ENCODE results near the gene CTU1. TPM values are rescaled to one million over a fixed set of nuclear protein-coding genes. Genes with fewer than 3 reads are reported as not detected.

The CTU1 gene
- total and polyA plus RNA-seq, 10 donors, result 1.1 to 8.2 (median 6.0) TPM

- peaks cover 0 to 18% (median 0%) of the 10 kb centered on the region in 7 donors for H3K27me3 ChIP-seq (replicated peaks in 1 of 7)
- no peak for TF ChIP-seq POLR2A (IDR thresholded peaks at IDR 0.05)
- TF ChIP-seq CTCF (IDR thresholded peaks at IDR 0.05 in 8 of 11, conservative IDR thresholded peaks at IDR 0.05 in 3 of 11), result no peak
- TF ChIP-seq POLR2AphosphoS5 (IDR thresholded peaks at IDR 0.05), result no peak
- H3K4me3 ChIP-seq, result no peak overlapping the region
- no peaks in the 10 kb centered on the region for H3K4me1 ChIP-seq
- H3K27ac ChIP-seq, result no peak overlapping the region
- intact Hi-C loops (cut with DNase I; ENCODE audit: low total_unique reads), result no loop called here
- 86 to 93% (median 87%) methylated on average over 11 to 14 of the region's 14 CpGs for WGBS, 5 donors
- no peaks in the 10 kb centered on the region for H3K9me3 ChIP-seq
- H3K36me3 ChIP-seq, result no peaks in the 10 kb centered on the region
- no peak for DNase-seq
Observed at GRCh38 chr19:51081476-51081875, 26.7 kb downstream of the CTU1 start.

GRCh38 chr19:51079481-51080110, 28.6 kb downstream of the CTU1 start:
- no peak for TF ChIP-seq POLR2AphosphoS5 (IDR thresholded peaks at IDR 0.05)
- no peak for TF ChIP-seq CTCF (IDR thresholded peaks at IDR 0.05 in 8 of 11, conservative IDR thresholded peaks at IDR 0.05 in 3 of 11)
- no peak for TF ChIP-seq POLR2A (IDR thresholded peaks at IDR 0.05)

GRCh38 chr19:51078731-51079130, 29.5 kb downstream of the CTU1 start:
- TF ChIP-seq POLR2AphosphoS5 (IDR thresholded peaks at IDR 0.05), result no peak
- no peak for TF ChIP-seq POLR2A (IDR thresholded peaks at IDR 0.05)
- TF ChIP-seq CTCF (IDR thresholded peaks at IDR 0.05 in 8 of 11, conservative IDR thresholded peaks at IDR 0.05 in 3 of 11), result no peak
- Histone ChIP-seq H3K9me3 (peaks cover 0 to 11% (median 8%) of the 10 kb centered on the region in 8 donors), H3K27ac (no peak overlapping the region), H3K36me3 (no peaks in the 10 kb centered on the region), H3K4me1 (no peaks in the 10 kb centered on the region), H3K27me3 (replicated peaks in 1 of 7) (peaks cover 0 to 15% (median 0%) of the 10 kb centered on the region in 7 donors), H3K4me3 (no peak overlapping the region)
- intact Hi-C loops (cut with DNase I; ENCODE audit: low total_unique reads), result no loop called here
- WGBS, 5 donors, result 91 to 97% (median 94%) methylated on average over 6 of the region's 6 CpGs
- DNase-seq, result no peak

More at GRCh38 chr19:51079481-51080110, 28.6 kb downstream of the CTU1 start:
- DNase-seq, result no peak
- peaks cover 0 to 2% (median 1%) of the 10 kb centered on the region in 8 donors for H3K9me3 ChIP-seq
- H3K27ac ChIP-seq, result no peak overlapping the region
- intact Hi-C loops (cut with DNase I; ENCODE audit: low total_unique reads), result no loop called here
- H3K36me3 ChIP-seq, result no peaks in the 10 kb centered on the region
- 79 to 90% (median 88%) methylated on average over 21 to 27 of the region's 27 CpGs for WGBS, 5 donors
- H3K27me3 ChIP-seq (replicated peaks in 1 of 7), result peaks cover 0 to 19% (median 0%) of the 10 kb centered on the region in 7 donors
- no peak overlapping the region for H3K4me3 ChIP-seq
- H3K4me1 ChIP-seq, result no peaks in the 10 kb centered on the region

GRCh38 chr19:51078104-51078503, 30.1 kb downstream of the CTU1 start:
- intact Hi-C loops (cut with DNase I; ENCODE audit: low total_unique reads), result no loop called here
- no peak for DNase-seq
- Histone ChIP-seq H3K9me3 (peaks cover 4 to 17% (median 14%) of the 10 kb centered on the region in 8 donors), H3K27me3 (replicated peaks in 1 of 7) (peaks cover 0 to 13% (median 0%) of the 10 kb centered on the region in 7 donors), H3K4me3 (no peak overlapping the region), H3K4me1 (no peaks in the 10 kb centered on the region), H3K27ac (no peak overlapping the region), H3K36me3 (no peaks in the 10 kb centered on the region)
- TF ChIP-seq CTCF (IDR thresholded peaks at IDR 0.05 in 8 of 11, conservative IDR thresholded peaks at IDR 0.05 in 3 of 11) (no peak), POLR2A (IDR thresholded peaks at IDR 0.05) (no peak), POLR2AphosphoS5 (IDR thresholded peaks at IDR 0.05) (no peak)
- WGBS, 5 donors, result 47 to 61% (median 57%) methylated on average over 6 of the region's 6 CpGs
